GM06990 (cell line): ENCODE measurements around the gene LSM7.

Source experiments
- DNase-seq: peaks from one replicate; pipeline ENCODE4 v3.0.0-alpha.2; 2011; ENCODE audit not compliant: insufficient read length; ENCODE audit errors: extremely low read depth
- H3K27me3 ChIP-seq: replicated peaks from 2 replicates; pipeline ENCODE4 v1.6.0; 2011; ENCODE audit warnings: low read length; ENCODE audit not compliant: control insufficient read depth, insufficient read depth
- H3K36me3 ChIP-seq: 2 replicates; pipeline ENCODE4 v1.5.1; 2011; ENCODE audit warnings: low read length; ENCODE audit not compliant: control insufficient read depth, insufficient read depth
- H3K4me3 ChIP-seq: replicated peaks from 2 replicates; pipeline ENCODE4 v1.5.1; 2011; ENCODE audit warnings: low read depth, mild to moderate bottlenecking, control low read depth, low read length
- CTCF ChIP-seq: IDR thresholded peaks from 2 replicates; pipeline ENCODE4 v1.5.1; 2011; ENCODE audit warnings: low read length, control low read depth, mild to moderate bottlenecking, inconsistent platforms; ENCODE audit not compliant: insufficient read depth, poor library complexity, severe bottlenecking

LSM7 gene

GRCh38 chr19:2333027-2333806 lies 4.8 kb upstream of the LSM7 start:
- Histone ChIP-seq H3K27me3 (no peaks in the 10 kb centered on the region), H3K36me3 (no peaks in the 10 kb centered on the region; the same call in 1 of the 2 replicates), H3K4me3 (no peak overlapping the region; the same call in 1 of the 2 replicates)
- no peak for TF ChIP-seq CTCF
- DNase-seq: no peak

GRCh38 chr19:2332341-2333026 lies 4.1 kb upstream of the LSM7 start:
- Histone ChIP-seq H3K4me3 (peak overlapping the region; percentile 30; the same call in 1 of the 2 replicates), H3K27me3 (no peaks in the 10 kb centered on the region), H3K36me3 (no peaks in the 10 kb centered on the region; the same call in 1 of the 2 replicates)
- peak; percentile 75 for DNase-seq
- no peak for TF ChIP-seq CTCF

GRCh38 chr19:2331601-2332246 lies 3.3 kb upstream of the LSM7 start:
- TF ChIP-seq CTCF: no peak
- H3K4me3 ChIP-seq: peak overlapping the region; percentile 30; the same call in 1 of the 2 replicates
- H3K27me3 ChIP-seq: no peaks in the 10 kb centered on the region
- DNase-seq: no peak
- H3K36me3 ChIP-seq: peaks cover under 1% of the 10 kb centered on the region

GRCh38 chr19:2330632-2331284 lies 2.4 kb upstream of the LSM7 start:
- Histone ChIP-seq H3K36me3 (peaks cover 5% of the 10 kb centered on the region), H3K4me3 (no peak overlapping the region), H3K27me3 (no peaks in the 10 kb centered on the region)
- no peak for TF ChIP-seq CTCF
- DNase-seq: no peak

GRCh38 chr19:2330255-2330631 lies 1.9 kb upstream of the LSM7 start:
- DNase-seq: no peak
- no peak overlapping the region for H3K4me3 ChIP-seq
- TF ChIP-seq CTCF: no peak
- H3K27me3 ChIP-seq: no peaks in the 10 kb centered on the region
- H3K36me3 ChIP-seq: peaks cover 8% of the 10 kb centered on the region
